Transverse colon (tissue), 4 donors: ENCODE measurements around the gene DGKH.

Experiments used
- CTCF ChIP-seq, 5 experiments: fragments of 200-600 bp in 3 of 5; fragments of 450-650 bp in 2 of 5; sonication (generic) in 3 of 5; IDR thresholded peaks; 1 replicate in 2 of 5; 2 replicates in 3 of 5; pipeline ENCODE4 v1.5.1; 2016 to 2017; ENCODE audit warnings: antibody characterized with exemption in 5 of 5, inconsistent platforms in 3 of 5, mild to moderate bottlenecking in 2 of 5, moderate library complexity in 1 of 5
- POLR2AphosphoS5 ChIP-seq, 3 donors: sonication (generic); formaldehyde crosslinking; IDR thresholded peaks; one replicate each; pipeline ENCODE4 v1.6.1; 2016; ENCODE audit warnings: antibody characterized with exemption in 3 of 3

- TF ChIP-seq CTCF (IDR thresholded peaks at IDR 0.05) = no peak
- TF ChIP-seq POLR2AphosphoS5 (IDR thresholded peaks at IDR 0.05) = no peak
Measured at GRCh38 chr13:42140494-42140893, 92.0 kb downstream of the DGKH start.
